Measurements from ENCODE around the gene C4B.
"Not testable (repeated sequence)": the region's sequence is repeated elsewhere in the genome, so short reads cannot be mapped to it uniquely, and the experiment has no call there.

The C4B gene

GRCh38 chr6:32058511-32058963 lies 43.9 kb downstream of the C4B start:
- no peak for TF ChIP-seq CTCF (IDR thresholded peaks at IDR 0.05; ENCODE audit: low read length, missing control alignments)
- no peak for DNase-seq (ENCODE audit: low read depth)
- no peak overlapping the region for H3K4me3 ChIP-seq (replicated peaks; ENCODE audit: low read depth, low read length)

GRCh38 chr6:32060966-32061655 lies 46.5 kb downstream of the C4B start:
- no peak for DNase-seq (ENCODE audit: low read depth)
- TF ChIP-seq CTCF (IDR thresholded peaks at IDR 0.05; ENCODE audit: low read length, missing control alignments), result no peak
- no peak overlapping the region for H3K4me3 ChIP-seq (replicated peaks; ENCODE audit: low read depth, low read length)

- H3K4me3 ChIP-seq (replicated peaks; ENCODE audit: low read depth, low read length), result no peak overlapping the region
- TF ChIP-seq CTCF (IDR thresholded peaks at IDR 0.05; ENCODE audit: low read length, missing control alignments), result no peak
- no peak for DNase-seq (ENCODE audit: low read depth)
Observed at GRCh38 chr6:32064706-32065105, 50.1 kb downstream of the C4B start.

- H3K4me3 ChIP-seq (replicated peaks; ENCODE audit: low read depth, low read length); DNase-seq (ENCODE audit: low read depth): not testable (repeated sequence)
Observed at GRCh38 chr6:32067521-32067920, 52.9 kb downstream of the C4B start.

GRCh38 chr6:32068315-32068714 lies 53.7 kb downstream of the C4B start:
- not testable (repeated sequence) for H3K4me3 ChIP-seq (replicated peaks; ENCODE audit: low read depth, low read length); DNase-seq (ENCODE audit: low read depth)

- DNase-seq (ENCODE audit: low read depth), result no peak
- H3K4me3 ChIP-seq (replicated peaks; ENCODE audit: low read depth, low read length), result no peak overlapping the region
- no peak for TF ChIP-seq CTCF (IDR thresholded peaks at IDR 0.05; ENCODE audit: low read length, missing control alignments)
Observed at GRCh38 chr6:32068867-32069266, 54.3 kb downstream of the C4B start.

- no peak overlapping the region for H3K4me3 ChIP-seq (replicated peaks; ENCODE audit: low read depth, low read length)
- DNase-seq (ENCODE audit: low read depth), result no peak
- TF ChIP-seq CTCF (IDR thresholded peaks at IDR 0.05; ENCODE audit: low read length, missing control alignments), result no peak
Observed at GRCh38 chr6:32069460-32069859, 54.9 kb downstream of the C4B start.

- TF ChIP-seq CTCF (IDR thresholded peaks at IDR 0.05; ENCODE audit: low read length, missing control alignments), result no peak
- H3K4me3 ChIP-seq (replicated peaks; ENCODE audit: low read depth, low read length), result no peak overlapping the region
- no peak for DNase-seq (ENCODE audit: low read depth)
Observed at GRCh38 chr6:32069878-32070515, 55.4 kb downstream of the C4B start.
